ENCODE results near the gene CASP7. TPM values are rescaled to one million over a fixed set of nuclear protein-coding genes. Genes with fewer than 3 reads are reported as not detected.

Gene CASP7
- total and polyA plus RNA-seq, 12 donors, result 7.1 to 25.1 (median 17.2) TPM

DNA sequence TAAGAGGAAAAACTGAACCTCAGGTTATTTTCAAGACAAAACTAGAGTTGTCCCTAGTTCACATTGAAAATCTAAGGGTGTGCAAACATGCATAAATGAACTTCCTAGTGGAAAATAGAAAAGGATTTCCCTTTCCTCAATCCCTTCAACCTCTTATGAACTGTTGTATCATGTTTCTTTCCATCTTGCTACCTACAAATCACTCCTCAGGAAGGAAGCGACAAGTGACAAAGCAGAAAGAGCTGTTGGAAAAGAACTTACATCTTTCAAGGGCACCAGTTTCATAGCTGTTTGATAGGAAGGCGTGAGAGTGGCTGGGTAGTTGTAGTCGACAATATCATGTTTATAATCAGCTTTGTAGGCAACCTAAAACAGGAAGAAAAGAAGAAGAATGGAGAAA lies 39.7 kb upstream of the CASP7 start:
- Histone ChIP-seq H3K4me1 (replicated peaks in 1 of 2) (no peaks in the 10 kb centered on the region), H3K27ac (no peak overlapping the region), H3K9me3 (replicated peaks in 1 of 3) (no peaks in the 10 kb centered on the region), H3K36me3 (replicated peaks in 1 of 2) (no peaks in the 10 kb centered on the region), H3K4me3 (no peak overlapping the region), H3K27me3 (peaks cover 11% of the 10 kb centered on the region)
- intact Hi-C loops (cut with DNase I), result no loop called here
- WGBS, 4 donors, result 60 to 77% (median 64%) methylated on average over 3 of the region's 3 CpGs
- no peak for DNase-seq
- TF ChIP-seq, protein P1, sequence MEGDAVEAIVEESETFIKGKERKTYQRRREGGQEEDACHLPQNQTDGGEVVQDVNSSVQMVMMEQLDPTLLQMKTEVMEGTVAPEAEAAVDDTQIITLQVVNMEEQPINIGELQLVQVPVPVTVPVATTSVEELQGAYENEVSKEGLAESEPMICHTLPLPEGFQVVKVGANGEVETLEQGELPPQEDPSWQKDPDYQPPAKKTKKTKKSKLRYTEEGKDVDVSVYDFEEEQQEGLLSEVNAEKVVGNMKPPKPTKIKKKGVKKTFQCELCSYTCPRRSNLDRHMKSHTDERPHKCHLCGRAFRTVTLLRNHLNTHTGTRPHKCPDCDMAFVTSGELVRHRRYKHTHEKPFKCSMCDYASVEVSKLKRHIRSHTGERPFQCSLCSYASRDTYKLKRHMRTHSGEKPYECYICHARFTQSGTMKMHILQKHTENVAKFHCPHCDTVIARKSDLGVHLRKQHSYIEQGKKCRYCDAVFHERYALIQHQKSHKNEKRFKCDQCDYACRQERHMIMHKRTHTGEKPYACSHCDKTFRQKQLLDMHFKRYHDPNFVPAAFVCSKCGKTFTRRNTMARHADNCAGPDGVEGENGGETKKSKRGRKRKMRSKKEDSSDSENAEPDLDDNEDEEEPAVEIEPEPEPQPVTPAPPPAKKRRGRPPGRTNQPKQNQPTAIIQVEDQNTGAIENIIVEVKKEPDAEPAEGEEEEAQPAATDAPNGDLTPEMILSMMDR (IDR thresholded peaks at IDR 0.05), result no peak
- no peak for TF ChIP-seq POLR2A (IDR thresholded peaks at IDR 0.05)

DNA sequence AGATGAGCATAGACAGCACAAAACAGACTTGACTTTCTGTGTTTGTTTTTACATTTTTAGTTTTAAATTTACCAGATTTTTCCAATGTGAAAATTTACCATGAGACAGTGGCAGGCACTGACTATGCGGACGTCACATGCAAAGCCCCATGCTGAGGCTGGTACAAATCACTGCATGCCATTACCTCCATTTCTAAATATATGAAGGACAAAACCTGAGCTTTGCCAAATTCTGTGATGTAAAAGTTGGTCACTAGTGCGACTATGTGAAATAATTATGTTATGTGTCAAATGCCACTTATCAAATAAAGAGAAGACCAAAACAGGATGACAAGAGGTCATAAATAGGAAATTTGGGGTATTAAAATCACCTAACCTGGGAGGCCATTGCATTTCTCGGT lies 38.0 kb upstream of the CASP7 start:
- 59 to 79% (median 71%) methylated on average over 4 of the region's 4 CpGs for WGBS, 4 donors
- Histone ChIP-seq H3K27me3 (peaks cover 11% of the 10 kb centered on the region), H3K27ac (no peak overlapping the region), H3K9me3 (replicated peaks in 1 of 3) (no peaks in the 10 kb centered on the region), H3K36me3 (replicated peaks in 1 of 2) (no peaks in the 10 kb centered on the region), H3K4me1 (replicated peaks in 1 of 2) (no peaks in the 10 kb centered on the region), H3K4me3 (no peak overlapping the region)
- intact Hi-C loops (cut with DNase I), result no loop called here
- no peak for TF ChIP-seq POLR2A (IDR thresholded peaks at IDR 0.05)
- TF ChIP-seq, protein P1 (IDR thresholded peaks at IDR 0.05), result no peak
- no peak for DNase-seq

DNA sequence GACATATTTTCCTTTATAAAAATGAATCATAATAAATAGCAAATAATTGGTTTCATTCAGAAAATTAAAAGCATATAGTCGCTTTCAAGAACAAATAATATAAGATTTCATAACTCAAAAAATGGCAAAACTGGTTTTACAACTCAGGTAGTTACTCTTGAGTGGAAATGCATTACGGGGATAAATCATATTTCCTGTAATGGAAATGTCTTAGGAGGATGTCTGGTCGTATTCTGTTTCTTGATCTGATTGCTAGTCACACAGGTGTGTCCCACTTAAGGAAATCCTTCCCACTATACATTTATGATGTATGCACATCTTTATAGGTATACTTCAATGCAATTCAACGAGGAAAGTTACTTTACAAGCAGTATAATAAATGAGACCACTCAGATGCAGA lies 36.5 kb upstream of the CASP7 start:
- Histone ChIP-seq H3K4me1 (replicated peaks in 1 of 2) (no peaks in the 10 kb centered on the region), H3K27ac (no peak overlapping the region), H3K4me3 (no peak overlapping the region), H3K27me3 (peaks cover 11% of the 10 kb centered on the region), H3K36me3 (replicated peaks in 1 of 2) (no peaks in the 10 kb centered on the region), H3K9me3 (replicated peaks in 1 of 3) (no peaks in the 10 kb centered on the region)
- intact Hi-C loops (cut with DNase I), result no loop called here
- 62 to 82% (median 74%) methylated on average over 4 of the region's 4 CpGs for WGBS, 4 donors
- no peak for DNase-seq
- TF ChIP-seq, protein P1 (IDR thresholded peaks at IDR 0.05), result no peak
- TF ChIP-seq POLR2A (IDR thresholded peaks at IDR 0.05), result no peak

DNA sequence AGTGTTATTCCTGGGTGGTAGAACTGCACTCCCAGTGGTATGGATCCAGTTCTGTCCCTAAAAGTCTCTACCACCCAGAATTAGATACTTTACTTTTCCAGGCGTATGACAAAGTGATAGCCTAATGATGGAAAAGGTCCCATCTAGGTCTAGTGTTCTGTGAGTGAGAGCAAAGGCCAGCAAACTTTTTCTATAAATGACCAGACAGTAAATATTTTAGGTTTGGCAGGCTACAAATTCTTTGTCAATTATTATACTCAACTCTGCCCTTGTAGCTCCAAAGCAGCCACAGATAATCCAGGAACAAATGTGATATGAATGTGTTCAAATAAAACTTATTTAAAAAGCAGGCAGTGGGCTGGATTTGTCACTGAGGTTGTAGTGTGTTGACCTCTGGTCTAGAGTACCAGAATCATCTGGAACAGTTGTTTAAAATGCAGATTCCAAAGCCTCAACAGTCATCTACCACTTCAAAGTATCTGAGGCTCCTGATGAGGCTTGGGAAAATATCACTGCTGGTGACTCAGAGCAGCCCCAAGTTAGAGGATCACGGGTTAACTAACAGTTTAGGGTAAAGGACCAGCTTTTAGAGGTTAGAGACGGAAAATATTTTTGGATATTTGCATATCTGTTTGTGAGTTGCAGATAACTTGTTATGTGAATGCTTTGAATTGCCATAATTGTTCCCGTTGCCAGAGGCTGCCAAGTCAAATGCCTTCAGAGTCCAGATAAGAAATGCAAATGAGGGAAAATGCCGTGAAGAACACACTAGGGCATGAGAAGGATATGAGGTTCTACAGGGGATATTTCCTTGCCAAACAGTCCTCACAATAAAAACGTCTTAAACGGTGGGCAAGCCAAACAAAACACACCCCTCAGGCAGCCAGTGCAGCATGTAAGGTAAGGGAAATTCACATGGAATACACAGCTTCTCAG lies 35.3 kb upstream of the CASP7 start:
- Histone ChIP-seq H3K9me3 (replicated peaks in 1 of 3) (no peaks in the 10 kb centered on the region), H3K4me3 (no peak overlapping the region), H3K27ac (no peak overlapping the region), H3K27me3 (peaks cover 11% of the 10 kb centered on the region), H3K36me3 (replicated peaks in 1 of 2) (no peaks in the 10 kb centered on the region), H3K4me1 (replicated peaks in 1 of 2) (no peaks in the 10 kb centered on the region)
- no peak for TF ChIP-seq POLR2A (IDR thresholded peaks at IDR 0.05)
- TF ChIP-seq, protein P1 (IDR thresholded peaks at IDR 0.05), result no peak
- intact Hi-C loops (cut with DNase I), result no loop called here
- no peak for DNase-seq
- 35 to 41% (median 38%) methylated on average over 7 of the region's 7 CpGs for WGBS, 4 donors
